GM12872 (cell line): ENCODE measurements around the gene BCORL1.

ENCODE experiments used
- TF ChIP-seq, protein P1 (sequence below): IDR thresholded peaks from 3 replicates; pipeline ENCODE4 v1.5.1; 2011; ENCODE audit warnings: low read depth, mild to moderate bottlenecking, low read length, moderate library complexity; ENCODE audit not compliant: insufficient read depth

The BCORL1 gene

GRCh38 chrX:129982300-129983251 lies at the start of gene BCORL1:
Gene BCORL1, plus strand, starts transcription at chrX:129982635. Its CDS starts 22,597 bp downstream, at chrX:130005232.
- TF ChIP-seq, protein P1, sequence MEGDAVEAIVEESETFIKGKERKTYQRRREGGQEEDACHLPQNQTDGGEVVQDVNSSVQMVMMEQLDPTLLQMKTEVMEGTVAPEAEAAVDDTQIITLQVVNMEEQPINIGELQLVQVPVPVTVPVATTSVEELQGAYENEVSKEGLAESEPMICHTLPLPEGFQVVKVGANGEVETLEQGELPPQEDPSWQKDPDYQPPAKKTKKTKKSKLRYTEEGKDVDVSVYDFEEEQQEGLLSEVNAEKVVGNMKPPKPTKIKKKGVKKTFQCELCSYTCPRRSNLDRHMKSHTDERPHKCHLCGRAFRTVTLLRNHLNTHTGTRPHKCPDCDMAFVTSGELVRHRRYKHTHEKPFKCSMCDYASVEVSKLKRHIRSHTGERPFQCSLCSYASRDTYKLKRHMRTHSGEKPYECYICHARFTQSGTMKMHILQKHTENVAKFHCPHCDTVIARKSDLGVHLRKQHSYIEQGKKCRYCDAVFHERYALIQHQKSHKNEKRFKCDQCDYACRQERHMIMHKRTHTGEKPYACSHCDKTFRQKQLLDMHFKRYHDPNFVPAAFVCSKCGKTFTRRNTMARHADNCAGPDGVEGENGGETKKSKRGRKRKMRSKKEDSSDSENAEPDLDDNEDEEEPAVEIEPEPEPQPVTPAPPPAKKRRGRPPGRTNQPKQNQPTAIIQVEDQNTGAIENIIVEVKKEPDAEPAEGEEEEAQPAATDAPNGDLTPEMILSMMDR = no peak

- TF ChIP-seq, protein P1 = no peak
Measured at GRCh38 chrX:129932821-129933321, 49.6 kb upstream of the BCORL1 start.

GRCh38 chrX:129933700-129934099 lies 48.7 kb upstream of the BCORL1 start:
- TF ChIP-seq, protein P1 = no peak

DNA sequence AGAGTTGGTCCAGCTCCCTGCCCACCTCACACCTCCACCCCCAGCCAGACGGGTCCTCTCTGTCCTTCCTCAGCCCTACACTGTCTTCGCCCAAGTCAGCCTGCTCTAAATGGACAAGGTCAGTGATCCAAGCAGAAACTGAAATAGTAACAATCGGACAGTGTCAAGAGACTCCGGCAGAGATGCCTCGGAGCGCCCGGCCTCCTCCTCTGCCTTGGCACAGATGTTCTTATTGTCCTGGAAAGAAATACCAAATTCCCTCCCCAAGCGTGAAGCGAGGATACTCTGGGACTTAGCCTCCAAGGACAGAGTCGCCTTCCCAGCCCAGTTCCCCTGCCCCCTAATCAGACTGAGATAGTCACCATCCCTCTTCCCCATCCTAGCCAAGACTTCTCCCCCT lies 48.0 kb upstream of the BCORL1 start:
- TF ChIP-seq, protein P1 = no peak

- TF ChIP-seq, protein P1 = no peak
Measured at GRCh38 chrX:129934952-129935351, 47.5 kb upstream of the BCORL1 start.

GRCh38 chrX:129938081-129938480 lies 44.4 kb upstream of the BCORL1 start:
- TF ChIP-seq, protein P1 = no peak

DNA sequence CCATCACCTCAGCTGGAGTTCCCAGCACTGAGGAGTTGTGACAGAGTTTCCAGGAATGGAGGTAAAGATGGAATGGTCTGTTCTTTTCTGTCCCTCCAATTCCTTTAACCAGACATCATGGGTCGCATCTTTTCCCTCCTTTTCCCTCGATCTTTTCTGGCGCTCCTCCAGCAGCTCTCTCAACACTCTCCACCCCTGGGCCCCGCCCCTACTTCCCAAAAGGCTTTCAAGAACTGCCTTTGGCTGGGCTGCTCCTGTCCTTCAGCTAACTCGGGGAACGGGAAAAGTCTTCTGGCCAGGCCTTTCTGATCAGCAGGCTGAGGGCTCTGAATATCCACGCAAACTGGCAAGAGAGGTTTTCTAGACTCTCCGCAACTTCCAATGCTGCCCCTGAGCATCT lies 42.4 kb upstream of the BCORL1 start:
- TF ChIP-seq, protein P1 = no peak
